Thyroid gland (tissue), 4 donors: ENCODE results near the gene DPYSL5. TPM values are rescaled to one million over a fixed set of nuclear protein-coding genes. Genes with fewer than 3 reads are reported as not detected.
A peak's percentile ranks its signal among the peaks of the same experiment; 100 is the strongest.

Source experiments
- DNase-seq, 2 donors: peaks; one replicate each; pipeline ENCODE4 v3.0.0-alpha.2; 2019
- H3K27ac ChIP-seq, 3 donors: fragments of 200-600 bp; sonication (generic); 1 replicate in 2 of 3; 2 replicates in 1 of 3; pipeline ENCODE4 v1.5.1; 2016 to 2019; ENCODE audit warnings: mild to moderate bottlenecking in 1 of 3, moderate library complexity in 1 of 3
- H3K27me3 ChIP-seq: fragments of 200-600 bp; sonication (generic); one replicate; pipeline ENCODE4 v1.5.1; 2019
- H3K36me3 ChIP-seq, 2 donors: fragments of 200-600 bp; sonication (generic); one replicate each; pipeline ENCODE4 v1.5.1; 2016 to 2019
- H3K4me1 ChIP-seq, 2 donors: fragments of 200-600 bp; sonication (generic); one replicate each; pipeline ENCODE4 v1.5.1; 2017 to 2019
- H3K4me3 ChIP-seq, 3 donors: fragments of 200-600 bp; sonication (generic); replicated peaks in 1 of 3; 1 replicate in 2 of 3; 2 replicates in 1 of 3; pipeline ENCODE4 v1.5.1; 2016; ENCODE audit warnings: mild to moderate bottlenecking in 1 of 3
- H3K9me3 ChIP-seq: fragments of 200-600 bp; sonication (generic); one replicate; pipeline ENCODE4 v1.5.1; 2017
- POLR2A ChIP-seq, 2 donors: fragments of 450-650 bp; IDR thresholded peaks; one replicate each; pipeline ENCODE4 v1.6.1; 2017; ENCODE audit warnings: antibody characterized with exemption in 2 of 2, mild to moderate bottlenecking in 2 of 2, moderate library complexity in 1 of 2
- WGBS, 2 donors: methylation state at CpG; one replicate each; pipeline ENCODE4 v1.1.5; 2017; 5-methylcytosine and 5-hydroxymethylcytosine counted together
- intact Hi-C: fragments of 100-400 bp; cut with DNase I; formaldehyde crosslinking; loops from one replicate; pipeline ENCODE4 v1.15.1; 2023
- total RNA-seq, 4 donors: library from RNA; depleted of rRNA; stranded (reverse); fragments of >200 nt; gene quantifications; one replicate each; pipeline ENCODE4 v1.2.3, GENCODE V29; 2016
- TF ChIP-seq, protein P1 (sequence below), 6 experiments: fragments of 200-600 bp in 3 of 6; fragments of 450-650 bp in 3 of 6; sonication (generic) in 3 of 6; IDR thresholded peaks; one replicate each; pipeline ENCODE4 v1.5.1; 2016 to 2019; ENCODE audit warnings: antibody characterized with exemption in 6 of 6, mild to moderate bottlenecking in 2 of 6, inconsistent platforms in 1 of 6, moderate library complexity in 1 of 6

Gene DPYSL5
- total RNA-seq, 4 donors from 2014 or later: not detected

GRCh38 chr2:26945991-26946750 lies 98.2 kb downstream of the DPYSL5 start:
- H3K36me3 ChIP-seq: no peaks in the 10 kb centered on the region
- intact Hi-C loops: no loop called here
- WGBS, 2 donors: 87 to 88% methylated on average over 11 to 12 of the region's 12 CpGs
- TF ChIP-seq, protein P1, sequence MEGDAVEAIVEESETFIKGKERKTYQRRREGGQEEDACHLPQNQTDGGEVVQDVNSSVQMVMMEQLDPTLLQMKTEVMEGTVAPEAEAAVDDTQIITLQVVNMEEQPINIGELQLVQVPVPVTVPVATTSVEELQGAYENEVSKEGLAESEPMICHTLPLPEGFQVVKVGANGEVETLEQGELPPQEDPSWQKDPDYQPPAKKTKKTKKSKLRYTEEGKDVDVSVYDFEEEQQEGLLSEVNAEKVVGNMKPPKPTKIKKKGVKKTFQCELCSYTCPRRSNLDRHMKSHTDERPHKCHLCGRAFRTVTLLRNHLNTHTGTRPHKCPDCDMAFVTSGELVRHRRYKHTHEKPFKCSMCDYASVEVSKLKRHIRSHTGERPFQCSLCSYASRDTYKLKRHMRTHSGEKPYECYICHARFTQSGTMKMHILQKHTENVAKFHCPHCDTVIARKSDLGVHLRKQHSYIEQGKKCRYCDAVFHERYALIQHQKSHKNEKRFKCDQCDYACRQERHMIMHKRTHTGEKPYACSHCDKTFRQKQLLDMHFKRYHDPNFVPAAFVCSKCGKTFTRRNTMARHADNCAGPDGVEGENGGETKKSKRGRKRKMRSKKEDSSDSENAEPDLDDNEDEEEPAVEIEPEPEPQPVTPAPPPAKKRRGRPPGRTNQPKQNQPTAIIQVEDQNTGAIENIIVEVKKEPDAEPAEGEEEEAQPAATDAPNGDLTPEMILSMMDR (IDR thresholded peaks at IDR 0.05): no peak
- no peak overlapping the region for H3K27ac ChIP-seq
- no peak for DNase-seq
- H3K4me1 ChIP-seq: peaks cover 7 to 22% of the 10 kb centered on the region in 2 donors
- H3K9me3 ChIP-seq: no peaks in the 10 kb centered on the region
- no peak overlapping the region for H3K4me3 ChIP-seq
- H3K27me3 ChIP-seq: no peaks in the 10 kb centered on the region

DNA sequence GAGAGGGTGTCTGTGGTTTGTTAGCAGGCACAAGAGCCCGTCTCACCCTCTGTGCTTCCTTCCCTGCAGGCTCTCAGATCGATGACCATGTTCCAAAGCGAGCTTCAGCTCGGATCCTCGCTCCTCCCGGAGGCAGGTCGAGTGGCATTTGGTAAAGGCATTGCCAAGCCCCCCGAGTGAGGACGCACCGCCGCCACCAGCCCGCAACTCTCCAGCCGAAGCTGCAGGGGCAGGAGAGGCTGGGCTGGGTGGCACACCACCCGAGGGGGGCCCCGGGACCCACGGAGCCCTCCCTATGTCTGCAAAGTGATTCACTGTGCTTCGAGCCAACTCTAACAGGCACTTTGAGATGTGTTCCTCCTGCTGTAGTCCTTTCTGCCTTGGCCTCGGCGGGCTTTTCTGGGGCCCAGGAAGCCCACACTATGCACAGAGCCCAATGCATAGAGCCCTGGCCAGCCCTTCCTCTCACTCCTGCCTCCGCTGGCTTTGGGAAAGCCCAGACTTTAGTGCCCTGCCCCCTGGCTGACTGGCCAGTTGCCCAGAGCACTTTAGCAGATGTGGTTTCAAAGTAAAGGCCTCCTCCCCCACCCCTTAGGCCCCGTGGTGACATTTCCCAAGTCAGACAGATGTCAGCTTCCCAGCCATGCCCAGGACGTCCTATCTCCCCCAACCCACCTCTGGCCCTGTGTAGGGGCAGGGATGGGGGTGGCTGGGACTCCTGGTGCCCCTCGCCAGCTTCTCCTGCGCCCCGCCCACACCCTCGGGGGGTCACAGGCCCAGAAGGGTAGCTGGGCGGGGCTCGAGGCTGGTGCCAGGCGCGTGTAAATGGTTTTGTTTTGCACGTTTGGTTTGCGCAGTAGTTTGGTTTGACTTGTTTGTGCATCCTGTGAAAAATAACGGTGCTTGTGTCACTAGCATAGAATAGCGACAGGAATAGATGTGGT lies 99.2 kb downstream of the DPYSL5 start:
- Histone ChIP-seq H3K4me1 (peaks cover 7 to 22% of the 10 kb centered on the region in 2 donors), H3K27ac (no peak overlapping the region), H3K9me3 (no peaks in the 10 kb centered on the region), H3K4me3 (no peak overlapping the region), H3K27me3 (no peaks in the 10 kb centered on the region), H3K36me3 (no peaks in the 10 kb centered on the region)
- intact Hi-C loops: no loop called here
- no peak for TF ChIP-seq POLR2A (IDR thresholded peaks at IDR 0.05)
- TF ChIP-seq, protein P1 (IDR thresholded peaks at IDR 0.05): no peak
- peak; percentile 92 to 95 for DNase-seq
- whole genome bisulfite sequencing, 2 donors: 32 to 46% methylated on average over 16 to 33 of the region's 34 CpGs

GRCh38 chr2:26948800-26949199 lies 100.9 kb downstream of the DPYSL5 start:
- H3K9me3 ChIP-seq: no peaks in the 10 kb centered on the region
- H3K27ac ChIP-seq: no peak overlapping the region
- TF ChIP-seq, protein P1 (IDR thresholded peaks at IDR 0.05): no peak
- TF ChIP-seq POLR2A (IDR thresholded peaks at IDR 0.05): no peak
- H3K4me3 ChIP-seq: no peak overlapping the region
- no peaks in the 10 kb centered on the region for H3K27me3 ChIP-seq
- WGBS, 2 donors: 87 to 91% methylated on average over 3 of the region's 3 CpGs
- intact Hi-C loops: no loop called here
- H3K36me3 ChIP-seq: no peaks in the 10 kb centered on the region
- DNase-seq: no peak
- peaks cover 2 to 10% of the 10 kb centered on the region in 2 donors for H3K4me1 ChIP-seq

DNA sequence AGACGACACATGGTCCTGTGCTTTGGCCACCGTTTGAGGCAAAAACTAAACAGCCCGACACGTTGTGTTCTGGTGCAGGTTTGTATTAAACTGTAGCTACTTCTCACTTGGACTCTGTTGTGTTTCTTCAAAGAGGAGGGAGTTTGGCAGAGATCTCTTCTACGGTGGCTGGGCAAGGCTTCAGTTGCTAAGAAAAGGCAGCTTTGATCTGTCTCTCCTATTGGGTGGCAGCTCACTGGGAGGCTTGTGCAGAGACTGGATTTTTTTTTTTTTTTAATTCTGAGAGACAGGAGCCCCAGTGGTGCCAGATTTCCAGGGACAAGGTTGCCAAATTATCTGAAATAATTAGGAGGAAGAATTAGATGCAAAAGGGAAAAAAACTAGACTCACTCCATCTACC lies 102.3 kb downstream of the DPYSL5 start:
- Histone ChIP-seq H3K4me1 (peaks cover 2 to 10% of the 10 kb centered on the region in 2 donors), H3K36me3 (no peaks in the 10 kb centered on the region), H3K4me3 (no peak overlapping the region), H3K9me3 (no peaks in the 10 kb centered on the region), H3K27ac (no peak overlapping the region), H3K27me3 (no peaks in the 10 kb centered on the region)
- TF ChIP-seq, protein P1 (IDR thresholded peaks at IDR 0.05): no peak
- no peak for TF ChIP-seq POLR2A (IDR thresholded peaks at IDR 0.05)
- intact Hi-C loops: no loop called here
- DNase-seq: no peak
- 69 to 73% methylated on average over 5 of the region's 5 CpGs for WGBS, 2 donors
